ENCODE data around the gene RPN1. TPM values are rescaled to one million over a fixed set of nuclear protein-coding genes. Genes with fewer than 3 reads are reported as not detected.
A peak's percentile ranks its signal among the peaks of the same experiment; 100 is the strongest.

RPN1 gene
- total RNA-seq: 415 and 419 TPM in 2 replicates
- 386 and 422 TPM in 2 replicates for polyA plus RNA-seq

- Histone ChIP-seq H3K27me3 (no peaks in the 10 kb centered on the region), H3K4me2 (peak within 1 kb of the TSS; percentile 77), H3K4me1 (ENCODE audit: insufficient read depth) (peaks cover 7% of the 10 kb centered on the region), H3K79me2 (peaks cover 52% of the 10 kb centered on the region), H3K9me2 (replicated peaks; ENCODE audit: insufficient read depth) (no peaks in the 10 kb centered on the region), H4K20me1 (ENCODE audit: insufficient read depth, poor library complexity, severe bottlenecking) (peaks cover 40% of the 10 kb centered on the region), H3K4me3 (peak within 1 kb of the TSS; percentile 96), H3K36me3 (replicated peaks; ENCODE audit: insufficient read depth, low read depth) (no peaks in the 10 kb centered on the region), H3K9me3 (ENCODE audit: low read depth) (no peaks in the 10 kb centered on the region), H2AFZ (peak within 1 kb of the TSS; percentile 97), H3K27ac (peak within 1 kb of the TSS; percentile 100)
- DNase-seq (ENCODE audit: low spot score): peak; percentile 97
- TF ChIP-seq EZH2phosphoT487 (IDR thresholded peaks at IDR 0.05; ENCODE audit: low read depth, severe bottlenecking, unreplicated experiment): no peak
- no peak for TF ChIP-seq EZH2 (IDR thresholded peaks at IDR 0.05; ENCODE audit: borderline replicate concordance)
- no peak for TF ChIP-seq CTCF (IDR thresholded peaks at IDR 0.05; ENCODE audit: poor library complexity)
- WGBS (ENCODE audit: low lambda C conversion rate, missing lambda C conversion rate): 1% methylated on average over 66 of the region's 96 CpGs
Observed at GRCh38 chr3:128650096-128651050, at the start of gene RPN1. Gene RPN1 (minus strand): TSS chr3:128650818. CDS start chr3:128650800, 18 bp downstream.

- Histone ChIP-seq H4K20me1 (ENCODE audit: insufficient read depth, poor library complexity, severe bottlenecking) (no peaks in the 10 kb centered on the region), H3K4me1 (ENCODE audit: insufficient read depth) (no peaks in the 10 kb centered on the region), H3K79me2 (no peaks in the 10 kb centered on the region), H3K4me3 (peak overlapping the region; percentile 57), H3K9me3 (ENCODE audit: low read depth) (no peaks in the 10 kb centered on the region), H2AFZ (peak overlapping the region; percentile 98), H3K4me2 (peak overlapping the region; percentile 89), H3K36me3 (replicated peaks; ENCODE audit: insufficient read depth, low read depth) (no peaks in the 10 kb centered on the region), H3K27ac (peak overlapping the region; percentile 4), H3K9me2 (replicated peaks; ENCODE audit: insufficient read depth) (no peaks in the 10 kb centered on the region), H3K27me3 (no peaks in the 10 kb centered on the region)
- TF ChIP-seq CTCF (IDR thresholded peaks at IDR 0.05; ENCODE audit: poor library complexity): no peak
- TF ChIP-seq EZH2 (IDR thresholded peaks at IDR 0.05; ENCODE audit: borderline replicate concordance): no peak
- TF ChIP-seq EZH2phosphoT487 (IDR thresholded peaks at IDR 0.05; ENCODE audit: low read depth, severe bottlenecking, unreplicated experiment): no peak
- 2% methylated on average over 35 of the region's 53 CpGs for WGBS (ENCODE audit: low lambda C conversion rate, missing lambda C conversion rate)
- DNase-seq (ENCODE audit: low spot score): peak; percentile 56
Observed at GRCh38 chr3:128698211-128699047, 47.8 kb upstream of the RPN1 start.

- no peaks in the 10 kb centered on the region for H3K9me3 ChIP-seq (ENCODE audit: low read depth)
- H2AFZ ChIP-seq: no peak overlapping the region
- H4K20me1 ChIP-seq (ENCODE audit: insufficient read depth, poor library complexity, severe bottlenecking): no peaks in the 10 kb centered on the region
- no peak for DNase-seq (ENCODE audit: low spot score)
- no peaks in the 10 kb centered on the region for H3K4me1 ChIP-seq (ENCODE audit: insufficient read depth)
- TF ChIP-seq EZH2phosphoT487 (IDR thresholded peaks at IDR 0.05; ENCODE audit: low read depth, severe bottlenecking, unreplicated experiment) (no peak), EZH2 (IDR thresholded peaks at IDR 0.05; ENCODE audit: borderline replicate concordance) (no peak), CTCF (IDR thresholded peaks at IDR 0.05; ENCODE audit: poor library complexity) (no peak)
- no peak overlapping the region for H3K4me3 ChIP-seq
- no peaks in the 10 kb centered on the region for H3K9me2 ChIP-seq (replicated peaks; ENCODE audit: insufficient read depth)
- no peaks in the 10 kb centered on the region for H3K79me2 ChIP-seq
- no peak overlapping the region for H3K4me2 ChIP-seq
- no peaks in the 10 kb centered on the region for H3K36me3 ChIP-seq (replicated peaks; ENCODE audit: insufficient read depth, low read depth)
- WGBS (ENCODE audit: low lambda C conversion rate, missing lambda C conversion rate): 96% methylated on average over 8 of the region's 8 CpGs
- no peaks in the 10 kb centered on the region for H3K27me3 ChIP-seq
- H3K27ac ChIP-seq: no peak overlapping the region
Observed at GRCh38 chr3:128697341-128697740, 46.7 kb upstream of the RPN1 start.
